OCI-LY7 (cell line): ENCODE data around the gene CFAP92. TPM values are rescaled to one million over a fixed set of nuclear protein-coding genes. Genes with fewer than 3 reads are reported as not detected.

Experiments
- BruUV-seq: library from RNA; stranded (reverse); fragments of 400-500 nt; replicated peaks from 2 replicates; lab custom pipeline; 2021; lab: Mats Ljungman, UMichigan
- CTCF ChIA-PET: fragments of 300-600 bp; sonication (Branson Sonifier 250); formaldehyde crosslinking; loops from one replicate; lab custom pipeline; 2022; ENCODE audit warnings: antibody characterized with exemption; ENCODE audit not compliant: unreplicated experiment; lab: Charles Lee
- POLR2A ChIA-PET: fragments of 300-600 bp; sonication (Branson Sonifier 250); formaldehyde crosslinking; loops from one replicate; lab custom pipeline; 2022; ENCODE audit warnings: antibody characterized with exemption; lab: Charles Lee
- DNase-seq: peaks from one replicate; pipeline ENCODE4 v3.0.0-alpha.2; 2015; ENCODE audit warnings: low spot score
- H2AFZ ChIP-seq: fragments of 200-600 bp; sonication (generic), shearing (Covaris generic); 2 replicates; pipeline ENCODE4 v1.6.1; 2014; ENCODE audit warnings: mild to moderate bottlenecking, antibody characterized with exemption, low read length, moderate library complexity
- H3K27ac ChIP-seq: fragments of 200-600 bp; sonication (generic); 2 replicates; pipeline ENCODE4 v1.5.1; 2014; ENCODE audit warnings: mixed run types, low read depth, mild to moderate bottlenecking, moderate library complexity, low read length, inconsistent platforms; ENCODE audit not compliant: poor library complexity, severe bottlenecking
- H3K36me3 ChIP-seq: fragments of 200-600 bp; sonication (generic); 2 replicates; pipeline ENCODE4 v1.6.1; 2014; ENCODE audit warnings: mild to moderate bottlenecking, antibody characterized with exemption, low read length, moderate library complexity, mixed read lengths; ENCODE audit not compliant: insufficient read depth
- H3K4me1 ChIP-seq: fragments of 200-600 bp; sonication (generic); 2 replicates; pipeline ENCODE4 v1.5.1; 2014; ENCODE audit warnings: mild to moderate bottlenecking, low read length; ENCODE audit not compliant: insufficient read depth, poor library complexity, severe bottlenecking
- H3K4me2 ChIP-seq: fragments of 200-600 bp; sonication (generic); 2 replicates; pipeline ENCODE4 v1.6.1; 2014; ENCODE audit warnings: mild to moderate bottlenecking, low read length
- H3K4me3 ChIP-seq: fragments of 200-600 bp; sonication (generic); 2 replicates; pipeline ENCODE4 v1.5.1; 2014; ENCODE audit warnings: mild to moderate bottlenecking, low read depth, low read length; ENCODE audit not compliant: poor library complexity, severe bottlenecking
- H3K79me2 ChIP-seq: fragments of 200-600 bp; sonication (generic); 2 replicates; pipeline ENCODE4 v1.6.1; 2016; ENCODE audit warnings: low read depth, mild to moderate bottlenecking, low read length, moderate library complexity, mixed read lengths; ENCODE audit not compliant: insufficient read depth
- H3K9me2 ChIP-seq: fragments of 200-600 bp; sonication (generic); 2 replicates; pipeline ENCODE4 v1.6.1; 2016; ENCODE audit warnings: mild to moderate bottlenecking, low read length, mixed read lengths; ENCODE audit not compliant: insufficient read depth
- H3K9me3 ChIP-seq: fragments of 200-600 bp; sonication (generic); 2 replicates; pipeline ENCODE4 v1.6.1; 2014; ENCODE audit warnings: mild to moderate bottlenecking, mixed run types, low read length, mixed read lengths
- H4K20me1 ChIP-seq: fragments of 200-600 bp; sonication (generic); 2 replicates; pipeline ENCODE4 v1.6.1; 2014; ENCODE audit warnings: mild to moderate bottlenecking, antibody characterized with exemption, low read length, moderate library complexity, mixed read lengths; ENCODE audit not compliant: insufficient read depth
- CTCF ChIP-seq: fragments of 200-600 bp; sonication (generic); conservative IDR thresholded peaks from 2 replicates; pipeline ENCODE4 v1.5.1; 2014; ENCODE audit warnings: mild to moderate bottlenecking, antibody characterized with exemption, low read length, moderate library complexity, mixed read lengths
- EZH2phosphoT487 ChIP-seq: fragments of 200-600 bp; sonication (generic); IDR thresholded peaks from 2 replicates; pipeline ENCODE4 v1.6.1; 2018; ENCODE audit warnings: low read depth, borderline replicate concordance, mild to moderate bottlenecking, mixed run types, antibody characterized with exemption, low read length, moderate library complexity, mixed read lengths
- intact Hi-C: fragments of 100-400 bp; cut with micrococcal nuclease; formaldehyde crosslinking; loops from one replicate; pipeline ENCODE4 v1.10.0; 2022; ENCODE audit not compliant: unreplicated experiment
- total RNA-seq, 2 experiments: library from RNA; depleted of rRNA in 1 of 2; stranded (reverse); fragments of >200 nt in 1 of 2; shearing (Covaris generic) in 1 of 2; gene quantifications; 2 replicates each; pipeline ENCODE4 v1.2.3, GENCODE V29; 2014 to 2022

Gene CFAP92
- total RNA-seq, 2 experiments from 2014 or later = 0.08 to 0.66 TPM

- DNase-seq = no peak
Observed at GRCh38 chr3:128988286-128988685, 5.6 kb downstream of the CFAP92 start.

GRCh38 chr3:128987302-128988100 is 6.4 kb downstream of the CFAP92 start:
- H3K36me3 ChIP-seq = no peaks in the 10 kb centered on the region
- H2AFZ ChIP-seq = no peak overlapping the region
- ChIA-PET CTCF (no interaction called here), POLR2A (no interaction called here)
- no peaks in the 10 kb centered on the region for H4K20me1 ChIP-seq
- no peaks in the 10 kb centered on the region for H3K4me1 ChIP-seq
- no TSS peak for BruUV-seq
- H3K4me2 ChIP-seq = no peak overlapping the region
- no peaks in the 10 kb centered on the region for H3K79me2 ChIP-seq
- no peak overlapping the region for H3K4me3 ChIP-seq
- no peaks in the 10 kb centered on the region for H3K9me3 ChIP-seq
- DNase-seq = no peak
- H3K27ac ChIP-seq = no peak overlapping the region
- intact Hi-C loops = no loop called here
- H3K9me2 ChIP-seq = no peaks in the 10 kb centered on the region
- TF ChIP-seq CTCF (no peak), EZH2phosphoT487 (no peak)

More at GRCh38 chr3:128988286-128988685, 5.6 kb downstream of the CFAP92 start:
- no peaks in the 10 kb centered on the region for H3K4me1 ChIP-seq
- TF ChIP-seq CTCF = no peak
- TF ChIP-seq EZH2phosphoT487 = no peak
- POLR2A ChIA-PET = no interaction called here
- intact Hi-C loops = no loop called here
- BruUV-seq = no TSS peak
- H3K36me3 ChIP-seq = no peaks in the 10 kb centered on the region
- no peaks in the 10 kb centered on the region for H4K20me1 ChIP-seq
- no peak overlapping the region for H3K4me3 ChIP-seq
- no peaks in the 10 kb centered on the region for H3K9me3 ChIP-seq
- no peak overlapping the region for H3K4me2 ChIP-seq
- H3K79me2 ChIP-seq = no peaks in the 10 kb centered on the region
- CTCF ChIA-PET = no interaction called here
- H3K9me2 ChIP-seq = no peaks in the 10 kb centered on the region
- no peak overlapping the region for H3K27ac ChIP-seq
- H2AFZ ChIP-seq = no peak overlapping the region

GRCh38 chr3:128984596-128984995 is 9.3 kb downstream of the CFAP92 start:
- CTCF ChIA-PET = no interaction called here
- H3K4me3 ChIP-seq = no peak overlapping the region
- no peaks in the 10 kb centered on the region for H3K9me2 ChIP-seq
- BruUV-seq = no TSS peak
- no peak overlapping the region for H3K27ac ChIP-seq
- DNase-seq = no peak
- H3K36me3 ChIP-seq = no peaks in the 10 kb centered on the region
- H3K9me3 ChIP-seq = no peaks in the 10 kb centered on the region
- H4K20me1 ChIP-seq = no peaks in the 10 kb centered on the region
- intact Hi-C loops = no loop called here
- TF ChIP-seq EZH2phosphoT487 (no peak), CTCF (no peak)
- POLR2A ChIA-PET = interaction anchor here (0.6 kb wide), 1 partner anchor 15 kb away, joined by 3 read pairs; no protein-coding TSS in a partner anchor
- H2AFZ ChIP-seq = no peak overlapping the region
- H3K4me2 ChIP-seq = no peak overlapping the region
- H3K79me2 ChIP-seq = no peaks in the 10 kb centered on the region
- no peaks in the 10 kb centered on the region for H3K4me1 ChIP-seq
